CD4-positive, CD25-positive, alpha-beta regulatory T cell (primary cell): Measurements from ENCODE around the gene PIGX. TPM values are rescaled to one million over a fixed set of nuclear protein-coding genes. Genes with fewer than 3 reads are reported as not detected.

ENCODE experiments used
- ATAC-seq, 2 donors: fragments of 150-1000 bp; cut with Tn5 transposase; one replicate each; pipeline ENCODE4 v1.10.0; 2021; ENCODE audit warnings: low read depth in 2 of 2, moderate number of reproducible peaks in 2 of 2, moderate library complexity in 1 of 2
- DNase-seq, 3 donors: peaks; one replicate each; pipeline versions ENCODE4 v3.0.0 to v3.0.0-alpha.2; 2012 to 2022; ENCODE audit warnings: mixed read lengths in 1 of 3
- H3K27ac ChIP-seq: one replicate; pipeline ENCODE4 v1.7.0; 2013; ENCODE audit warnings: mild to moderate bottlenecking, low read length; ENCODE audit not compliant: insufficient read depth, poor library complexity, severe bottlenecking
- H3K27me3 ChIP-seq: one replicate; pipeline ENCODE4 v1.7.0; 2013; ENCODE audit warnings: low read length; ENCODE audit not compliant: control insufficient read depth, insufficient read depth
- H3K36me3 ChIP-seq: one replicate; pipeline ENCODE4 v1.7.0; 2013; ENCODE audit warnings: mild to moderate bottlenecking, low read length, moderate library complexity; ENCODE audit not compliant: control insufficient read depth, insufficient read depth
- H3K4me1 ChIP-seq: 2 replicates; pipeline ENCODE4 v1.7.0; 2013; ENCODE audit warnings: mild to moderate bottlenecking, low read length; ENCODE audit not compliant: insufficient read depth, control insufficient read depth, poor library complexity, severe bottlenecking
- H3K4me3 ChIP-seq: one replicate; pipeline ENCODE4 v1.7.0; 2013; ENCODE audit warnings: low read depth, mild to moderate bottlenecking, low read length, moderate library complexity
- H3K9me3 ChIP-seq, 2 experiments: 1 replicate in 1 of 2; 2 replicates in 1 of 2; pipeline ENCODE4 v1.7.0; 2013; ENCODE audit warnings: low read length in 2 of 2, mild to moderate bottlenecking in 1 of 2, moderate library complexity in 1 of 2; ENCODE audit not compliant: control insufficient read depth in 2 of 2
- H3K27ac Mint-ChIP-seq, 3 donors: one replicate each; pipeline ENCODE4 v1.8.0; 2020 to 2022; ENCODE audit warnings: mild to moderate bottlenecking in 3 of 3, mixed read lengths in 3 of 3, moderate library complexity in 2 of 3
- H3K27me3 Mint-ChIP-seq: one replicate; pipeline ENCODE4 v1.8.0; 2022; ENCODE audit warnings: mild to moderate bottlenecking, mixed read lengths
- H3K36me3 Mint-ChIP-seq: one replicate; pipeline ENCODE4 v1.8.0; 2020; ENCODE audit warnings: mixed read lengths
- H3K4me1 Mint-ChIP-seq, 4 donors: one replicate each; pipeline ENCODE4 v1.8.0; 2020 to 2022; ENCODE audit warnings: mixed read lengths in 4 of 4, mild to moderate bottlenecking in 1 of 4
- H3K4me3 Mint-ChIP-seq, 4 donors: one replicate each; pipeline ENCODE4 v1.8.0; 2020 to 2022; ENCODE audit warnings: mild to moderate bottlenecking in 4 of 4, mixed read lengths in 4 of 4, moderate library complexity in 3 of 4
- H3K9me3 Mint-ChIP-seq, 7 donors: one replicate each; pipeline ENCODE4 v1.8.0; 2020 to 2022; ENCODE audit warnings: mixed read lengths in 7 of 7, mild to moderate bottlenecking in 3 of 7, moderate library complexity in 2 of 7
- polyA plus RNA-seq, 4 donors: library from polyadenylated mRNA; unstranded; fragments of 300-500 nt; fragmentation: Illumina TruSeq; gene quantifications; one replicate each; pipeline ENCODE4 v1.2.3, GENCODE V29; 2021
- total RNA-seq: library from RNA; stranded (reverse); gene quantifications from one replicate; pipeline ENCODE4 v1.2.3, GENCODE V29; 2022

The PIGX gene
- total and polyA plus RNA-seq, 5 donors from 2014 or later: 17.2 to 40.4 (median 24.6) TPM

DNA sequence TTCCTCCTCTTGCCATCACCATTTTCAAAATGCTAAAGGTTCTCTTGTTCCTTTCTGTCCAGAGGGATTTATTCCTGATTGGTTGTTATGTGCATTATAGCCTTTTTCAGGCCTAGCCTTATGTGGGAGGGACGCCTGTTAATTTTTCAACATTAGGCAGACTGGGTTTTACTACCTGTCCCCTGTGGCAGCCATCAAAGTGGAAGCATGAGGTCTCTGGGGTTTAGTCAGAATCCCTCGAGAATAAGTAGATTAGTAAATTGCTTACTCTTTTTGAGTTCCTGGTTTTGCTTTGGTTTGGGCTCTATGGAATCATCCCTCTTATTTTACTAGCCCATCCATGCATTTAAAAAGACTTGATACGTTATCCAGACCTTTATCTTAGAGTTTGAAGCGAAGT is 59.9 kb downstream of the PIGX start:
- DNase-seq: no peak
- Mint-ChIP-seq H3K9me3 (no peaks in the 10 kb centered on the region), H3K36me3 (peaks cover 16% of the 10 kb centered on the region), H3K4me3 (peak overlapping the region in 2 of 4 donors; percentile 2 to 48), H3K27ac (peak overlapping the region in 2 of 3 donors; percentile 42 to 74), H3K4me1 (peaks cover 44 to 83% (median 64%) of the 10 kb centered on the region in 4 donors), H3K27me3 (no peaks in the 10 kb centered on the region)
- no peak for ATAC-seq
- H3K27me3 ChIP-seq: no peaks in the 10 kb centered on the region
- H3K27ac ChIP-seq: no peak overlapping the region
- H3K36me3 ChIP-seq: peaks cover 9% of the 10 kb centered on the region
- no peak overlapping the region for H3K4me3 ChIP-seq
- H3K9me3 ChIP-seq: no peaks in the 10 kb centered on the region
- H3K4me1 ChIP-seq: peaks cover 36% of the 10 kb centered on the region

DNA sequence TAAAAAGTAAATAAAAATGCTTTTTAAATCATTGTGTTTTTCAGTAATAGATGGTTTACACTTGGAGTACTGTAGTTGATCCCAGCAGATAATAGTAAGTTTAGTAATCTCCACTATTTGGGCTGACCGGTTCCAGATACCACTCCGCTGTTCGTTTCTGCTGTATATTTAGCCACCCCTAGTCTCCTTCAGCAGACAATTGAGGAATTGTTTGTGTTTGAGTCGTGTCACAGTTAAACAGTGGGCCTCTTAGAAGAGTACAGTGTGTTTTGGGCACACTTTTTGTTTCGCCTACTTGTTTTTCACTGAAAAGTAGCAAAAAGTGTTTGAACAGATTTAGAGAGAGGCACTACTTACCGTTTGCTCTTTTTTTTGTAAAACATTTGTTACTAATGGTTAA is 60.7 kb downstream of the PIGX start:
- Mint-ChIP-seq H3K36me3 (peaks cover 18% of the 10 kb centered on the region), H3K27ac (peak overlapping the region in 2 of 3 donors; percentile 38 to 74), H3K4me3 (no peak overlapping the region), H3K27me3 (no peaks in the 10 kb centered on the region), H3K9me3 (no peaks in the 10 kb centered on the region), H3K4me1 (peaks cover 46 to 82% (median 66%) of the 10 kb centered on the region in 4 donors)
- Histone ChIP-seq H3K27ac (peak overlapping the region; percentile 39), H3K27me3 (no peaks in the 10 kb centered on the region), H3K4me3 (no peak overlapping the region), H3K9me3 (no peaks in the 10 kb centered on the region), H3K36me3 (peaks cover 7% of the 10 kb centered on the region), H3K4me1 (peaks cover 41% of the 10 kb centered on the region)
- no peak for DNase-seq
- no peak for ATAC-seq

DNA sequence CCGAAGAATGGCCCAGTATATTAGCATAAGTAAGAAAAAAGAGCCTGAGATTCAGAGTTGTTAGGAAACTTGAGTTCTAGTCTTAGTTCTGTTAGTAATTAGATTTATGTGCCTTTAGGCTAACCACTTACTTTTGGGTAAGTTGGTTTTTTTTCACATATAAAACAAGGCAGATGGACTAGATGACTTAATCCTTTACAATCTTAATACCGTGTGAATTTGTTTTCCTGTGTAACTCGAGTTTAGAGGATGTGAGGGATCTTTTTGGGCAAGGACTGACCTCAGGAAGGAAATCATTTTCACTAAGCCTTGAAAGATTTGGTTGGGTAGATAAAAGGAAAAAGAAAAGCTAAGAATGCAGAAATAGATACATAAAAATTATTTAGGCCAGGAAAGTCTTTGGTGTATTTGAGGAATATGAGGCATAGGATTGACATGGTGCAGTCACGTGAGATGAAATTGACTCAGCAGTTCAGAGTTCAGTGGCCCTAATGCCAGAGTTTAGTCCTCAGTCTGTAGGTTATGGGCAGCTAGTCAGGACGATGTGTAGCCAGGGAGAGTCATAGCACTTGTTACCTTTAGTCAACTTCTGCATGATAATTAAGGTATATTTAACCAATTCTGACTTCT is 62.1 kb downstream of the PIGX start:
- H3K36me3 Mint-ChIP-seq: peaks cover 26% of the 10 kb centered on the region
- H3K27me3 ChIP-seq: no peaks in the 10 kb centered on the region
- no peaks in the 10 kb centered on the region for H3K9me3 ChIP-seq
- H3K27ac ChIP-seq: peak overlapping the region; percentile 36
- peaks cover 41% of the 10 kb centered on the region for H3K4me1 ChIP-seq
- H3K27ac Mint-ChIP-seq: peak overlapping the region; percentile 41 to 77 (median 50)
- peaks cover 9% of the 10 kb centered on the region for H3K36me3 ChIP-seq
- no peaks in the 10 kb centered on the region for H3K9me3 Mint-ChIP-seq
- no peaks in the 10 kb centered on the region for H3K27me3 Mint-ChIP-seq
- no peak for DNase-seq
- peak in 1 of 2 donors; percentile 18 for ATAC-seq
- peaks cover 60 to 91% (median 74%) of the 10 kb centered on the region in 4 donors for H3K4me1 Mint-ChIP-seq
- H3K4me3 Mint-ChIP-seq: peak overlapping the region; percentile 19 to 56 (median 22)
- peak overlapping the region; percentile 38 for H3K4me3 ChIP-seq

DNA sequence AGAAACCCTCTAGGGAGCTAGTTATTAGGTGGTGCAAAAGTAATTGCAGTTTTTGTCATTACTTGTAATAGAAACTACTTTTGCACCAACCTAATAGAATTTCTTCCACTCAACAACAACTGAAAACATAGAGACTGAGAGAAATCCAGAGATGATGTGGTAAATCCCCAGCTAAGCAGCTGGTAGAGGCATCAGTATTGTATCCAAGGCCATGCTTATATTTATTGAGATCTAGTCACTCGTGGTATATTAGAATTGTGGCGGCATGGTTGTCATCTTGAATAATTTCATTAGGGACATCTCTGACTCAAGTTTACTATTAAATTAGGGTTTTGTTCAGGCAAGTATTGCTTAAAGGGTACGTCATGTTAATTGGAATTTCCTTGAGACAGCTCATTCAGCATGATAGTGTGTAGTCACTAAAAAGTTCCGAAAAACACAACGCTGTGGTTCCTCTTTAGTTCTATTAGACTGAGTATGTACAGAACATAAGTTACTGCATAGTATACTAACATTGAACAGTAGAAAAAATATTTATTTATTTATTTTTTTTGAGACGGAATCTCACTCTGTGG is 62.8 kb downstream of the PIGX start:
- Mint-ChIP-seq H3K27ac (peak overlapping the region; percentile 41 to 77 (median 50)), H3K9me3 (no peaks in the 10 kb centered on the region), H3K4me1 (peaks cover 58 to 93% (median 73%) of the 10 kb centered on the region in 4 donors), H3K27me3 (no peaks in the 10 kb centered on the region), H3K4me3 (peak overlapping the region in 2 of 4 donors; percentile 22 to 56), H3K36me3 (peaks cover 32% of the 10 kb centered on the region)
- Histone ChIP-seq H3K36me3 (peaks cover 14% of the 10 kb centered on the region), H3K27ac (peak overlapping the region; percentile 36), H3K9me3 (no peaks in the 10 kb centered on the region), H3K4me1 (peaks cover 41% of the 10 kb centered on the region), H3K27me3 (no peaks in the 10 kb centered on the region), H3K4me3 (peak overlapping the region; percentile 38)
- DNase-seq (no peak), ATAC-seq (no peak)

DNA sequence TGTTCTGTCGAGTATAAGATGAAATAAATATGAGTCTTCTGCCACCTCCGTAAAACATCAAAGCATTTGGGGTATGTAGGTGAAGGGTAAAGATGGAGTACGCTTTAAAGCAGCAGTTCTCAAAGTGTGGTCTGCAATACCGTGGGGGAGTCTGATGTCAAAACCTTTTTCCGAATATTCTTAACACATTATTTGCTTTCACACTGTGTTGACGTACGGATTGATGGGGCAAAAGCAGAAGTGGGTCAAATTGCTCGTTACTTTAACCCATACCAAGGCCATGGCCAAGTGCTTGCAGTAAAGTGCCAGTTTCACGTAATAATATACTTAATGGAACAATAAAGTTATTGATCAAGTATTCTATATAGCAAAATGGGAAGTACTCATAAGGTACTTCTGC is 63.8 kb downstream of the PIGX start:
- Histone ChIP-seq H3K9me3 (no peaks in the 10 kb centered on the region), H3K27ac (no peak overlapping the region), H3K36me3 (peaks cover 19% of the 10 kb centered on the region), H3K27me3 (no peaks in the 10 kb centered on the region), H3K4me1 (peaks cover 41% of the 10 kb centered on the region), H3K4me3 (no peak overlapping the region)
- ATAC-seq: no peak
- H3K9me3 Mint-ChIP-seq: peaks cover 0 to 2% (median 0%) of the 10 kb centered on the region in 7 donors
- peaks cover 35% of the 10 kb centered on the region for H3K36me3 Mint-ChIP-seq
- no peak for DNase-seq
- H3K27me3 Mint-ChIP-seq: no peaks in the 10 kb centered on the region
- peak overlapping the region in 2 of 3 donors; percentile 10 to 20 for H3K27ac Mint-ChIP-seq
- peaks cover 56 to 90% (median 73%) of the 10 kb centered on the region in 4 donors for H3K4me1 Mint-ChIP-seq
- H3K4me3 Mint-ChIP-seq: no peak overlapping the region

DNA sequence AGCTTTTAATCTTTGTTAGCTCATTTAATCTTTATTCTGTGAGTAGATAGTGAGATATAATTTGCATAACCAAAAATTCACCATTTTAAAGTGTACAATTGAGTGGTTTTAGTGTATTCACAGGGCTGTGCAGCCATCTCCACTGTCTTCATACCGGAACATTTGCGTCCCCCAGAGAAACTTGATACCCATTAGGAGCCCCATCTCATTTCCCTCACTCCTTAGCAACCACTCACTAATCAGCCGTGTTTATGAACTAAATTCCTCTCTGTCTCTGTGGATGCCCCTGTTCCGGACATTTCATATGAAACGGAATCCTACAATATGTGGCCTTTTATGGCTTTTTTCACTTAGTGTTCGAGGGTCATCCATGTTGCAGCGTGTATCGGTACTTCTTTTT is 65.7 kb downstream of the PIGX start:
- no peaks in the 10 kb centered on the region for H3K27me3 ChIP-seq
- H3K27ac ChIP-seq: no peak overlapping the region
- no peak overlapping the region for H3K4me3 ChIP-seq
- H3K27ac Mint-ChIP-seq: peak overlapping the region in 2 of 3 donors; percentile 78 to 79
- no peak for ATAC-seq
- peaks cover 34% of the 10 kb centered on the region for H3K36me3 Mint-ChIP-seq
- no peak for DNase-seq
- H3K4me1 ChIP-seq: peaks cover 29% of the 10 kb centered on the region
- H3K9me3 Mint-ChIP-seq: peaks cover 0 to 2% (median 0%) of the 10 kb centered on the region in 7 donors
- H3K9me3 ChIP-seq: no peaks in the 10 kb centered on the region
- peaks cover 38 to 85% (median 57%) of the 10 kb centered on the region in 4 donors for H3K4me1 Mint-ChIP-seq
- H3K4me3 Mint-ChIP-seq: peak overlapping the region; percentile 18 to 53 (median 32)
- H3K27me3 Mint-ChIP-seq: no peaks in the 10 kb centered on the region
- H3K36me3 ChIP-seq: peaks cover 30% of the 10 kb centered on the region

DNA sequence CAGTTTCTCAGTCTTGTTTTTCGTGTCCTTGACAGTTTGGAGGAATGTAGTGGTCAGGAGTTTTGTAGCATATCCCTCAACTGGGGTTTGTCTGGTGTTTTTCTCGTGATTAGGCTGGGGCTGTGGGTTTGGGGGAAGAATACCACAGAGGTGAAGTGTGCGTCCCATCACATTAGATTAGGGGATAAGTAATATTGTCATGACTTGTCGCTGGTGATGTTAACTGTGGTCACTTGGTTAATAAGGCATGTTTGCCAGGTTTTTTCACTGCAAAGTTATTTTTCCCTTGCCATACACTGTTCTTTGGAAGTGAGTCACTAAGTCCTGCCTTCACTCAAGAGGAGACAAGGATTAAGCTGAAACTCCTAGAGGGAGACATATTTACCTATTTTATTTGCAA is 66.6 kb downstream of the PIGX start:
- peaks cover 38 to 82% (median 52%) of the 10 kb centered on the region in 4 donors for H3K4me1 Mint-ChIP-seq
- no peaks in the 10 kb centered on the region for H3K9me3 ChIP-seq
- H3K27me3 ChIP-seq: no peaks in the 10 kb centered on the region
- ATAC-seq: no peak
- peaks cover 43% of the 10 kb centered on the region for H3K36me3 Mint-ChIP-seq
- H3K4me3 Mint-ChIP-seq: peak overlapping the region in 2 of 4 donors; percentile 17 to 53
- peaks cover 0 to 2% (median 0%) of the 10 kb centered on the region in 7 donors for H3K9me3 Mint-ChIP-seq
- peak overlapping the region; percentile 29 for H3K27ac ChIP-seq
- H3K27me3 Mint-ChIP-seq: no peaks in the 10 kb centered on the region
- H3K36me3 ChIP-seq: peaks cover 40% of the 10 kb centered on the region
- peak overlapping the region; percentile 78 to 79 (median 78) for H3K27ac Mint-ChIP-seq
- peaks cover 26% of the 10 kb centered on the region for H3K4me1 ChIP-seq
- no peak overlapping the region for H3K4me3 ChIP-seq
- DNase-seq: no peak
